HG03378 (cell line): Measurements from ENCODE around the gene HECTD4.
"Not testable (repeated sequence)": the region's sequence is repeated elsewhere in the genome, so short reads cannot be mapped to it uniquely, and the experiment has no call there.

ENCODE experiments used
- ATAC-seq: cut with Tn5 transposase; IDR thresholded peaks from one replicate; pipeline ENCODE4 v1.9.1; 2021; ENCODE audit warnings: mild to moderate bottlenecking, moderate library complexity; ENCODE audit not compliant: unreplicated experiment

The HECTD4 gene

GRCh38 chr12:112164011-112164660 is 218.1 kb downstream of the HECTD4 start:
- ATAC-seq, result no peak

- ATAC-seq, result no peak
These were observed 218.7 kb downstream of the HECTD4 start for GRCh38 chr12:112163471-112163991.

- no peak for ATAC-seq
These were observed 219.2 kb downstream of the HECTD4 start for GRCh38 chr12:112163056-112163455.

DNA sequence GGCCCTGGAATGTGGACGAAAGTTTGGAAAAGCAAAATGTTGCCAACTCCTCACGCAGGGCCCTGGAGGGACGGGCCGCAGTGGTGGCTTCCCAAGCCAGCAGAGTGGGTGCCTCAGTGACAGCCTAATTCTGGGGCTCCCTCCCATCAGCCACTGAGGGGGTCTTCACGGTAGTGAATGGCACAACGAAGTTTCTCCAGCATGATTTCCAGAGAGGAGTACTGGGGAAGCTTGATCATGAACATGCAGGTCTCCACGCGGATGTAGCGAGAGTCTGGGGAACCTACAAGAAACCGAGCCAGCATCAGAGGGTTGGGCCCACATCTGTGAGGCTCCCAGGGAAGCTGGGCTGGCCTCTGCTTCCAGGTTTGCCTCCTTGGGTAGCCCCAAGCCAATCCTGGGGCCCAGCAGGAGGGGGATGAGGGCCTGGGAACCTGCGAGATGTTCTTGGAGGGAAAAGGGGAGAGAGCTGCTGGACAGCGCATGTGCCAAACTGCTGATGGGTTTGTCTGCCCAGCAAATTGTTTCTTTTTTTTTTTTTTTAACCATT is 219.9 kb downstream of the HECTD4 start:
- no peak for ATAC-seq

DNA sequence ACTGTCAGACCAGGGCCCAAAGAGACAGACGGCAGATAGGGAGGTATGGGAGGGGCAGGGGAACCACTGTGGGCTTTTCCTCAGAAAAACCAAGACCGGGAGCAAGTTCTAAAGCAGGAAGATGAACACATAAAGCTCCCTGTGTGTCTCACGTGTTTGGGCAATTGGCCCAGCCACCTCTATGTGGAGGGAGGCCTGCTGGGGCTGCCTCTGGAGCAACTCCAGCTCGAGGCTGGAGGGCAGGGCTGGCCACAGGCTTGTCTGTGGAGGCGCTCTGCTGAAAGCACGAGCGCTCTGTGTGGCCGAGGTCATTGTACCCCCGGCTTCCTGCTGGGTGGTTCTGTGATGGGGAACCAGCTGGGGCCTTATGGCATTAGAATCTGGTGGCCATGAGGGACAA is 220.5 kb downstream of the HECTD4 start:
- ATAC-seq, result no peak

- no peak for ATAC-seq
These were observed 221.6 kb downstream of the HECTD4 start for GRCh38 chr12:112160611-112161010.

- no peak for ATAC-seq
These were observed 223.1 kb downstream of the HECTD4 start for GRCh38 chr12:112159146-112159541.

DNA sequence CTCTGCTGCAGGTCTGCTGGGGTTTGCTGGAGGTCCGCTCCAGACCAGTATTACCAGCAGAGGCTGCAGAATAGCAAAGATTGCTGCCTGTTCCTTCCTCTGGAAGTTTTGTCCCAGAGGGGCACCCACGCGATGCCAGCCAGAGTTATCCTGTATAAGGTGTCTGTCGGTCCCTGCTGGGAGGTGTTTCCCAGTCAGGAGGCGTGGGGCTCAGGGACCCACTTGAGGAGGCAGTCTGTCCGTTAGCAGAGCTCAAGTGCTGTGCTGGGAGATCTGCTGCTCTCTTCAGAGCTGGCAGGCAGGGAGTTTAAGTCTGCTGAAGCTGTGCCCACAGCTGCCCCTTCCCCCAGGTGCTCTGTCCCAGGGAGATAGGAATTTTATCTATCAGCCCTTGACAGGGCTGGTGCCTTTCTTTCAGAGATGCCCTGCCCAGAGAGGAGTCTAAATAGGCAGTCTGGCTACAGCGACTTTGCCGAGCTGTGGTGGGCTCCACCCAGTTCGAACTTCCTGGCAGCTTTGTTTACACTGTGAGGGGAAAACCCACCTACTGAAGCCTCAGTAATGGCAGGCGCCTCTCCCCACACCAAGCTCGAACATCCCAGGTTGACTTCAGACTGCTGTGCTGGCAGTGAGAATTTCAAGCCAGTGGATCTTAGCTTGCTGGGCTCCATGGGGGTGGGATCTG is 223.6 kb downstream of the HECTD4 start:
- not testable (repeated sequence) for ATAC-seq

DNA sequence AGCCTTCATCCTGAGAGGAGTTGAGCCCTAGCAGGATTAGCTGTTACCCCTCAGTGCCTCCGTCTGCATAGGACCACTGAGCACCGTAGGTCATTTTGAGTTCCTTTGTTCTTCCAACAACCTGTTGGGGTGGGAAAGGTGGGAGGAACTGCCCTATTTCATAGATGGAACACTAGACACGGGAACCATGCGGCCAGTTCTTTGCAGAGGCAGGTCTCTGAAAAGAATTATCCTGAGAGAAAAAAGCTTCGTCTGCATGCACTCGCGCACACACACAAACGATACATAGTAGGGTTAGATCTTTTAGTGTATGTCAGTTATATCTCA is 228.4 kb downstream of the HECTD4 start:
- ATAC-seq, result no peak

DNA sequence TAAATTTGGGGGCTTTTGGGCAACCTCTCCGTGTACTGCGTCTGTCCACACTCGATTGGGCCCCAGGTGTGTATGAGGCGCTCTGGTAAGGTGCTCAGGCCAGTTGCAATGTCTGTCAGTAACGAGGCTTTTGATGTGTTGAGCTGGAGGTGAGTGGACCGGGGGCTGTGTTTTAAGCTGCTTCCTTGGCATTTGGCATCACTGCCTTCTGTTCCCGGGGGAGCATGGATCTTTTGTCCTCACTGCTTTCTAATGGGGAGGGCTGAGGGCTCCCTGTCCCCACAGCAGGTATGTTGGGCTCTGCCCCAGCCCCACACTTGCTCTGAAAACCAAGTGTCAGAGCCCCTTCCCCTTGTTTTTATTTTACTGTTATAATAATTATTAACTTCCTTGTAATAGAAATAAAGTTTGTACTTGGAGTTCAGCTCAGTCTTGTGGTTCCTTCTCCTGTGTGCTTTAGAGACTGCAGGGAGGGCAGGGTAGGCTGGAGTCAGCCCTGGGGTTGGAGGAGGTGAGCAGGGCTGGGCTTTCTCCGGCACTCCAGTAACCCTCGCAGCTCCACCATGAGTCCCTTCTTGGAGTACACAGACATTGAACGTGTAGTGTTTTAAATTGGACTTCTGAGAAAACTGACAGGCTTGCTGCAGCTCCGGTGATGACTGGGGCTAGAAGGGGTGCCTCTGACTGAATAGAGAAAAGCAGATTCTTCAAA is 228.9 kb downstream of the HECTD4 start:
- ATAC-seq, result no peak

- no peak for ATAC-seq
These were observed 230.3 kb downstream of the HECTD4 start for GRCh38 chr12:112151766-112152541.

DNA sequence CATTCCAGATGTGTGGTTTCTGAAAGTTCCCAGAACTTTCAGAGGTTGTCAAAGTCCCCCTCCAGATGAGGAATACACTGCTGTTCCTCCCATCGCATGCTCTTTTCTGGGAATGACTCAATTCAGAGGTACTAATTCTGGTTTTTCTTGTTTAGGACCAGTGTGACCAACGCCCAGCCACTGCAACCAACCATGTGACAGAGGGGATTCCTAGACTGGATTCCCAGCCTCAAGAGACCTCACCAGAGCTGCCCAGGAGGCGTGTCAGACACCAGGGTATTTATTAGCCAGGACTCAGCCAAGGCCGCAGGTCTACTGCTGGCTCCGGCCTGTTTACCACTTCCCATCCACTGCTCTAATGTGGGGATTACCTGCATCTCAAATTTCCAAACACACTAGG is 232.6 kb downstream of the HECTD4 start:
- no peak for ATAC-seq

DNA sequence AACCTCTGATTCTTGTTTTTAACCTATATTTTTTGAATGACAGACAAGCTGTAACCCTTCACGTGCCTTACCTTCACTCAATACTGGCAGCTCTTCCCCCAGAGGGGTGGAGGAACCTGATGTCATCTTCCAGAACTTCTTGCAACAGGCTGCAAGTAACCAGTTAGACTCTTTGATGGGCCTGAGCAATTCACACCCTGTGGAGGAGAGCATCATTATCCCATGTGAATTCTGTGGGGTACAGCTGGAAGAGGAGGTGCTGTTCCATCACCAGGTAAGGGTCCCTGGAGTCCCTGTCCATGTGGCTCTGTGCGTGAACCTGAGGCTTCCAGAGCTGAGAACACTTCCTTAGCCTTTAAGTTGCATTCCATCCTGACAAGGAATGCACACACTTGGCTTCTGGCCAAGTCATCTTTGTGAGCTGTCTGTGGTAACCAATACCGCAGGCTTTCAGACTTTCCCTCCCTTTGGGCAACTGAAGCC is 234.2 kb downstream of the HECTD4 start:
- ATAC-seq, result no peak

DNA sequence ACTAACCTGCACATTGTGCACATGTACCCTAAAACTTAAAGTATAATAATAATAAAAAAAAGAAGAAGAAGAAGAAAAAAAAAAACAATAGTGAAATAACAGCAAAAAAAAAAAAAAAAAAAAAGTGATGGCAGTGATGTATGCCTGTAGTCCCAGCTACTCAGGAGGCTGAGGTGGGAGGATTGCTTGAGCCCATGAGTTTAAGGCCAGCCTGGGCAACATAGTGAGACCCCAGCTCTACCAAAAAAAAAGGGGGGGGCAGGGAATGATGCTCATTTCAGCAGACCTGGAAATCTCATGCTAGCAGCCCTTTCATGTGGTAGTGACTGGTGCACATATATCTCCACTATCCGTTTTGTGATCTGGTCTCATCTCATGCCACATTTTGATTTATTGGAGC is 236.1 kb downstream of the HECTD4 start:
- no peak for ATAC-seq

DNA sequence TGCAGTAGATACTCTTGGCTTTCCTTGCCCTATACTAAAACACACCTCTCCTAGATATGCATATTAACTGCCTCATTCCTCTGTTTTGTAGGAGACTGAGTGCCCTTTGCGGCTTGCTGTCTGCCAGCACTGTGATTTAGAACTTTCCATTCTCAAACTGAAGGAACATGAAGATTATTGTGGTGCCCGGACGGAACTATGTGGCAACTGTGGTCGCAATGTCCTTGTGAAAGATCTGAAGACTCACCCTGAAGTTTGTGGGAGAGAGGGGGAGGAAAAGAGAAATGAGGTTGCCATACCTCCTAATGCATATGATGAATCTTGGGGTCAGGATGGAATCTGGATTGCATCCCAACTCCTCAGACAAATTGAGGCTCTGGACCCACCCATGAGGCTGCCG is 241.5 kb downstream of the HECTD4 start:
- ATAC-seq, result no peak

GRCh38 chr12:112134731-112135130 is 247.5 kb downstream of the HECTD4 start:
- no peak for ATAC-seq

DNA sequence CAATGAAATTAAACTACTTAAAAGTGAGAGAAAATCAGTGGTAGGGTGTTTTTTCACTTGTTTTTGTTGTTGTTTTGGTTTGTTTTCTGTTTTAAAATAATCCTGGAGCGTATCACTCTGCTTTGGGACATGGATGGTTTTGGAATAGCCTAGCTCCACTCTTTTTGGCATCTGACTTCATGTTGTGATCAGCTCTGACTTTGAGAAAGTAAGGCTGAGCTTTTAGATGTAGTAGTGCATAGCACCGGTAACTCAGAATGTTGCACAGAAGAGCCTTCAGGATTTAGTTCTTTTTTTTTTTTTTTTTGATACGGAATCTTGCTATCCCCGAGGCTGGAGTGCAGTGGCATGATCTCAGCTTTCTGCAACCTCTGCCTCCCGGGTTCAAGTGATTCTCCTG is 248.8 kb downstream of the HECTD4 start:
- ATAC-seq, result no peak

GRCh38 chr12:112131686-112132085 is 250.5 kb downstream of the HECTD4 start:
- no peak for ATAC-seq

DNA sequence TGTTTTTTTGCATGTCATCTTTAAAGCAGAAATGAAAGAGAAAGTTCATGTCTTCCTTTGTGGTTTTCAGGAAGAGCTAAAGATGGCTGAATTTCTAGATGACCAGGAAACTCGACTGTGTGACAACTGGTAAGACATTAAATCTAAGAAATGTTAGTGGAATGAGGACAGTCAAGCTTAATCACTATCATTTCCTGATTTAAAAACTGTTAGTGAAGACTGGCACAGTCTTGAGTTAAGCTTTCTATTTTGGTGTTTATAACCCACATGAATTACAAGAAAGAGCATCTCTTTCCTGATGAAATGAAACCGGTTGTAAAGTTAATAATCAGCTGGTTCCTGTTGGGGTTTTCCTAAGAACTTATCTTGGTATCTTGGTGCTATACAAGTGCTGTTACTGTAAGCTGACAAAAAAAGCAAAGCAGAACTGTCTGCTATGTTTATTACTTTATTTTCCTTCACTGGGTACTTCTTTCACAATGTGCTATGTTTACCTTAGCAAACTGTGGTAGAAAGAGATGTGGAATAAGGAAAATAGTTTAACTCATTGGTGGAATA is 251.7 kb downstream of the HECTD4 start:
- peak; percentile 54 for ATAC-seq

GRCh38 chr12:112126911-112127310 is 255.3 kb downstream of the HECTD4 start:
- ATAC-seq, result no peak
